K562 (cell line): ENCODE data around the gene ABHD14A. TPM values are rescaled to one million over a fixed set of nuclear protein-coding genes. Genes with fewer than 3 reads are reported as not detected.

Source experiments
- ADNP ChIP-seq: fragments of 200-800 bp; sonication (Bioruptor generic); IDR thresholded peaks from 2 replicates; pipeline ENCODE4 v1.6.1; 2016; ENCODE audit warnings: missing genetic modification characterization, missing compliant biosample characterization
- ARHGAP35 ChIP-seq: fragments of 450-650 bp; IDR thresholded peaks from 2 replicates; pipeline ENCODE4 v1.6.1; 2018; ENCODE audit not compliant: partially characterized antibody
- CTBP1 ChIP-seq: fragments of 450-650 bp; IDR thresholded peaks from 2 replicates; pipeline ENCODE4 v1.6.1; 2016; ENCODE audit warnings: borderline replicate concordance
- ERF ChIP-seq: fragments of 450-650 bp; formaldehyde crosslinking; IDR thresholded peaks from 2 replicates; pipeline ENCODE4 v1.4.0; 2020; ENCODE audit warnings: mild to moderate bottlenecking, mixed read lengths
- FOSL1 ChIP-seq: fragments of 200-800 bp; sonication (Bioruptor generic); conservative IDR thresholded peaks from 2 replicates; pipeline ENCODE4 v1.6.1; 2016; ENCODE audit warnings: missing genetic modification characterization, missing compliant biosample characterization
- FOXP4 ChIP-seq: sonication (generic); formaldehyde crosslinking; IDR thresholded peaks from 2 replicates; pipeline ENCODE4 v1.8.0; 2022; ENCODE audit warnings: mild to moderate bottlenecking, missing genetic modification reagents, borderline replicate concordance
- GTF2A2 ChIP-seq: IDR thresholded peaks from 2 replicates; pipeline ENCODE4 v1.6.1; 2016; ENCODE audit warnings: mild to moderate bottlenecking, missing genetic modification characterization, missing compliant biosample characterization
- HLTF ChIP-seq: fragments of 450-650 bp; IDR thresholded peaks from 2 replicates; pipeline ENCODE4 v1.6.1; 2016
- MAZ ChIP-seq, 2 experiments: fragments of 450-650 bp in 1 of 2; sonication (generic) in 1 of 2; formaldehyde crosslinking; IDR thresholded peaks in 1 of 2; conservative IDR thresholded peaks in 1 of 2; 2 replicates each; pipeline versions ENCODE4 v1.4.0 to v1.5.0; 2020; ENCODE audit warnings: mild to moderate bottlenecking in 1 of 2, missing genetic modification reagents in 1 of 2
- NRF1 ChIP-seq, 2 experiments: fragments of 450-650 bp; IDR thresholded peaks in 1 of 2; conservative IDR thresholded peaks in 1 of 2; 2 replicates each; pipeline ENCODE4 v1.6.1; 2014; ENCODE audit warnings: mild to moderate bottlenecking in 2 of 2
- POLR3A ChIP-seq: IDR thresholded peaks from 2 replicates; pipeline ENCODE4 v1.6.1; 2011; ENCODE audit warnings: borderline replicate concordance, mild to moderate bottlenecking, moderate library complexity; ENCODE audit not compliant: insufficient read length, insufficient read depth; ENCODE audit errors: extremely low read depth
- PTBP1 ChIP-seq: fragments of 200-400 bp; formaldehyde crosslinking; IDR thresholded peaks from 2 replicates; pipeline ENCODE4 v1.6.1; 2017; ENCODE audit warnings: low read depth, low read length
- PYGO2 ChIP-seq: fragments of 450-650 bp; IDR thresholded peaks from 2 replicates; pipeline ENCODE4 v1.6.1; 2016; ENCODE audit warnings: mild to moderate bottlenecking, missing genetic modification characterization, moderate library complexity, missing compliant biosample characterization
- RAD51 ChIP-seq: fragments of 450-650 bp; IDR thresholded peaks from 2 replicates; pipeline ENCODE4 v1.7.1; 2016; ENCODE audit warnings: low read depth, mild to moderate bottlenecking, borderline replicate concordance
- SMARCA4 ChIP-seq: fragments of 450-650 bp; IDR thresholded peaks from 2 replicates; pipeline ENCODE4 v1.6.1; 2016
- SMARCA5 ChIP-seq: fragments of 450-650 bp; IDR thresholded peaks from 2 replicates; pipeline ENCODE4 v1.6.1; 2016
- SREBF2 ChIP-seq: sonication (generic); formaldehyde crosslinking; IDR thresholded peaks from 2 replicates; pipeline ENCODE4 v1.4.0; 2020; ENCODE audit warnings: mild to moderate bottlenecking, missing genetic modification reagents
- SRSF9 ChIP-seq: fragments of 200-400 bp; formaldehyde crosslinking; IDR thresholded peaks from 2 replicates; pipeline ENCODE4 v1.6.1; 2017; ENCODE audit warnings: low read depth, low read length, borderline replicate concordance
- VEZF1 ChIP-seq: fragments of 200-800 bp; sonication (Bioruptor generic); IDR thresholded peaks from 2 replicates; pipeline ENCODE4 v1.6.1; 2017; ENCODE audit warnings: missing genetic modification characterization, missing compliant biosample characterization
- ZFP1 ChIP-seq: fragments of 450-650 bp; formaldehyde crosslinking; IDR thresholded peaks from 2 replicates; pipeline ENCODE4 v1.4.0; 2020; ENCODE audit warnings: mild to moderate bottlenecking, mixed read lengths
- ZKSCAN8 ChIP-seq: fragments of 200-800 bp; sonication (Bioruptor generic); IDR thresholded peaks from 2 replicates; pipeline ENCODE4 v1.6.1; 2016; ENCODE audit warnings: missing genetic modification characterization, missing compliant biosample characterization
- ZNF217 ChIP-seq: sonication (generic); formaldehyde crosslinking; IDR thresholded peaks from 2 replicates; pipeline ENCODE4 v1.8.0; 2022; ENCODE audit warnings: mild to moderate bottlenecking, missing genetic modification reagents
- ZNF232 ChIP-seq: sonication (generic); formaldehyde crosslinking; IDR thresholded peaks from 2 replicates; pipeline ENCODE4 v1.8.0; 2022; ENCODE audit warnings: mild to moderate bottlenecking, missing genetic modification reagents
- ZNF24 ChIP-seq: fragments of 450-650 bp; IDR thresholded peaks from 2 replicates; pipeline ENCODE4 v1.6.1; 2016
- ZNF586 ChIP-seq: fragments of 450-650 bp; formaldehyde crosslinking; conservative IDR thresholded peaks from 2 replicates; pipeline ENCODE4 v1.4.0; 2020; ENCODE audit warnings: mild to moderate bottlenecking, moderate library complexity
- ZNF696 ChIP-seq: fragments of 250-450 bp; sonication (Bioruptor Pico); conservative IDR thresholded peaks from 2 replicates; pipeline ENCODE4 v1.4.0; 2020; ENCODE audit warnings: mild to moderate bottlenecking, moderate library complexity
- ZNF707 ChIP-seq: fragments of 250-450 bp; sonication (Bioruptor Pico); conservative IDR thresholded peaks from 2 replicates; pipeline ENCODE4 v1.8.0; 2022; ENCODE audit warnings: inconsistent platforms, mild to moderate bottlenecking, moderate library complexity
- ZSCAN32 ChIP-seq: fragments of 450-650 bp; formaldehyde crosslinking; IDR thresholded peaks from 2 replicates; pipeline ENCODE4 v1.4.0; 2020; ENCODE audit warnings: mild to moderate bottlenecking, moderate library complexity
- polyA plus RNA-seq, 8 experiments: library from polyadenylated mRNA; depleted of rRNA in 4 of 8; stranded (reverse) in 5 of 8; unstranded in 3 of 8; fragments of >200 nt; fragmentation: Nextera tagmentation in 2 of 8; fragmentation: Illumina TruSeq in 1 of 8; extraction: Ambion mirVana in 2 of 8; extraction: Trizol in 1 of 8; gene quantifications; 2 replicates each; pipeline versions ENCODE4 v1.2.1 to v1.2.3, GENCODE V29; 2011 to 2014; ENCODE audit warnings: inconsistent platforms in 1 of 8, missing spikeins in 1 of 8
- total RNA-seq, 7 experiments: library from RNA; depleted of rRNA in 6 of 7; stranded (reverse); fragments of >200 nt in 6 of 7; fragmentation: Illumina TruSeq in 2 of 7; extraction: Trizol in 2 of 7; gene quantifications; 2 replicates each; pipeline versions ENCODE4 v1.2.1 to v1.2.3, GENCODE V29; 2011 to 2021; ENCODE audit warnings: low replicate concordance in 1 of 7

Gene ABHD14A
- total and polyA plus RNA-seq, 9 of the 15 experiments (the other 6 are each of a cell fraction or from before 2014, with no cell fraction given), result 0.90 to 10.5 (median 8.3) TPM

GRCh38 chr3:51974963-51975851 is at the start of gene ABHD14A (continued):
- no peak for TF ChIP-seq ZNF707 (CRISPR knock-in tag)
- TF ChIP-seq CTBP1, result peak; percentile 71
- no peak for TF ChIP-seq ZFP1 (CRISPR knock-in tag)
- TF ChIP-seq SMARCA4, result peak; percentile 31; the same call in 1 of the 2 replicates
- no peak for TF ChIP-seq PYGO2 (tag)
- TF ChIP-seq ZKSCAN8, result no peak
- TF ChIP-seq SMARCA5, result no peak
- TF ChIP-seq NRF1 (conservative IDR thresholded peaks at IDR 0.05 in 1 of 2, IDR thresholded peaks at IDR 0.05 in 1 of 2), result peak; percentile 90
- TF ChIP-seq ARHGAP35, result peak; percentile 49
- TF ChIP-seq GTF2A2 (tag), result no peak
- no peak for TF ChIP-seq ZSCAN32
- TF ChIP-seq ZNF696 (CRISPR knock-in tag), result no peak
- TF ChIP-seq FOXP4 (CRISPR knock-in tag), result no peak
- TF ChIP-seq FOSL1, result no peak
- TF ChIP-seq PTBP1, result no peak
- peak in 1 of 2 experiments; percentile 37; a peak in 2 of 4 replicates for TF ChIP-seq MAZ (CRISPR knock-in tag; conservative IDR thresholded peaks at IDR 0.05 in 1 of 2, IDR thresholded peaks at IDR 0.05 in 1 of 2)
- TF ChIP-seq POLR3A, result no peak
- TF ChIP-seq ZNF217, result no peak
- TF ChIP-seq SRSF9, result no peak
- TF ChIP-seq HLTF, result peak; percentile 84; the same call in 1 of the 2 replicates
- no peak for TF ChIP-seq ZNF586 (CRISPR knock-in tag)
- TF ChIP-seq RAD51, result no peak
- no peak for TF ChIP-seq ZNF232 (CRISPR knock-in tag)
- TF ChIP-seq SREBF2 (CRISPR knock-in tag), result no peak
- TF ChIP-seq VEZF1 (CRISPR knock-in tag), result peak; percentile 61; the same call in 1 of the 2 replicates
- TF ChIP-seq ADNP (tag), result no peak
- no peak for TF ChIP-seq ERF (CRISPR knock-in tag)
- TF ChIP-seq ZNF24, result no peak
